GM23338 (cell line): ENCODE results near the gene COL1A2. TPM values are rescaled to one million over a fixed set of nuclear protein-coding genes. Genes with fewer than 3 reads are reported as not detected.

Source experiments
- ATAC-seq: fragments of 200-7000 bp; cut with Tn5 transposase; 3 replicates; pipeline ENCODE4 v1.9.1; 2020
- DNase-seq: peaks from one replicate; pipeline ENCODE4 v3.0.0-alpha.2; 2015; ENCODE audit warnings: low spot score
- H2AFZ ChIP-seq: fragments of 200-600 bp; sonication (generic); 2 replicates; pipeline ENCODE4 v1.8.0; 2016; ENCODE audit warnings: antibody characterized with exemption, mild to moderate bottlenecking, moderate library complexity
- H3F3A ChIP-seq: fragments of 200-600 bp; sonication (generic); replicated peaks from 2 replicates; pipeline ENCODE4 v1.8.0; 2017; ENCODE audit warnings: antibody characterized with exemption, mixed run types, low read depth
- H3K27ac ChIP-seq: fragments of 200-600 bp; sonication (generic); 2 replicates; pipeline ENCODE4 v1.6.1; 2016; ENCODE audit warnings: low read depth
- H3K27me3 ChIP-seq: fragments of 200-600 bp; sonication (generic); 2 replicates; pipeline ENCODE4 v1.8.0; 2016; ENCODE audit warnings: mild to moderate bottlenecking, mixed run types, moderate library complexity; ENCODE audit not compliant: insufficient read depth
- H3K36me3 ChIP-seq: fragments of 200-600 bp; sonication (generic); 2 replicates; pipeline ENCODE4 v1.8.0; 2016; ENCODE audit warnings: mild to moderate bottlenecking; ENCODE audit not compliant: insufficient read depth
- H3K4me1 ChIP-seq: fragments of 200-600 bp; sonication (generic); 2 replicates; pipeline ENCODE4 v1.8.0; 2016; ENCODE audit warnings: mild to moderate bottlenecking, moderate library complexity; ENCODE audit not compliant: insufficient read depth
- H3K4me2 ChIP-seq: fragments of 200-600 bp; sonication (generic); 2 replicates; pipeline ENCODE4 v1.7.1; 2017; ENCODE audit warnings: mixed run types
- H3K4me3 ChIP-seq: fragments of 200-600 bp; sonication (generic); 2 replicates; pipeline ENCODE4 v1.6.1; 2016; ENCODE audit warnings: mixed run types
- H3K79me2 ChIP-seq: fragments of 200-600 bp; sonication (generic); replicated peaks from 2 replicates; pipeline ENCODE4 v1.8.0; 2017; ENCODE audit warnings: mild to moderate bottlenecking; ENCODE audit not compliant: insufficient read depth
- H3K9me2 ChIP-seq: fragments of 200-600 bp; sonication (generic); 2 replicates; pipeline ENCODE4 v1.8.0; 2017; ENCODE audit not compliant: insufficient read depth
- H4K20me1 ChIP-seq: fragments of 200-600 bp; sonication (generic); replicated peaks from 2 replicates; pipeline ENCODE4 v1.8.0; 2017; ENCODE audit warnings: mild to moderate bottlenecking; ENCODE audit not compliant: insufficient read depth
- H3K27ac Mint-ChIP-seq: 2 replicates; pipeline ENCODE4 v1.8.0; 2020; ENCODE audit warnings: inconsistent platforms, mild to moderate bottlenecking, moderate library complexity, mixed read lengths
- H3K27me3 Mint-ChIP-seq: 3 replicates; pipeline ENCODE4 v1.8.0; 2022; ENCODE audit warnings: low read depth, mild to moderate bottlenecking, moderate library complexity, mixed read lengths, inconsistent platforms; ENCODE audit not compliant: insufficient read depth, poor library complexity
- H3K36me3 Mint-ChIP-seq: 3 replicates; pipeline ENCODE4 v1.8.0; 2021; ENCODE audit warnings: low read depth, mild to moderate bottlenecking, inconsistent platforms, moderate library complexity, mixed read lengths
- H3K4me1 Mint-ChIP-seq: 3 replicates; pipeline ENCODE4 v1.8.0; 2020; ENCODE audit warnings: mild to moderate bottlenecking, inconsistent platforms, mixed read lengths
- H3K4me3 Mint-ChIP-seq: 3 replicates; pipeline ENCODE4 v1.8.0; 2021; ENCODE audit warnings: moderate library complexity, mild to moderate bottlenecking, inconsistent platforms, mixed read lengths
- H3K9me3 Mint-ChIP-seq: 3 replicates; pipeline ENCODE4 v1.8.0; 2020; ENCODE audit warnings: moderate library complexity, mild to moderate bottlenecking, inconsistent platforms, mixed read lengths
- CTCF ChIP-seq, 2 experiments: fragments of 200-600 bp in 1 of 2; sonication (generic) in 1 of 2; conservative IDR thresholded peaks; 2 replicates each; pipeline versions ENCODE4 v1.5.1 to v1.6.1; 2016 to 2017; ENCODE audit warnings: antibody characterized with exemption in 2 of 2, low read depth in 2 of 2, mild to moderate bottlenecking in 2 of 2, moderate library complexity in 1 of 2
- EZH2 ChIP-seq: fragments of 200-600 bp; sonication (generic); IDR thresholded peaks from one replicate; pipeline ENCODE4 v1.8.0; 2017; ENCODE audit warnings: antibody characterized with exemption, mild to moderate bottlenecking, low read depth; ENCODE audit not compliant: unreplicated experiment
- JUNB ChIP-seq: IDR thresholded peaks from one replicate; pipeline ENCODE4 v1.6.1; 2016; ENCODE audit warnings: antibody characterized with exemption; ENCODE audit not compliant: unreplicated experiment
- STAT1 ChIP-seq: IDR thresholded peaks from one replicate; pipeline ENCODE4 v1.6.1; 2016; ENCODE audit warnings: antibody characterized with exemption; ENCODE audit not compliant: unreplicated experiment
- ZNF331 ChIP-seq: fragments of 250-450 bp; sonication (Bioruptor Pico); IDR thresholded peaks from 2 replicates; pipeline ENCODE4 v1.5.0; 2020; ENCODE audit warnings: low read depth, mild to moderate bottlenecking, moderate library complexity
- ZNF462 ChIP-seq: fragments of 250-450 bp; sonication (Bioruptor Pico); IDR thresholded peaks from 2 replicates; pipeline ENCODE4 v1.5.0; 2020; ENCODE audit warnings: mild to moderate bottlenecking, moderate library complexity
- polyA plus RNA-seq: library from polyadenylated mRNA; unstranded; fragments of >200 nt; fragmentation: Nextera tagmentation; extraction: Ambion mirVana; gene quantifications from 2 replicates; pipeline ENCODE4 v1.2.1, GENCODE V29; 2016
- total RNA-seq: library from RNA; depleted of rRNA; stranded (reverse); fragments of >200 nt; shearing (Covaris generic); gene quantifications from 2 replicates; pipeline ENCODE4 v1.2.3, GENCODE V29; 2014
- TF ChIP-seq, protein P1 (sequence below): IDR thresholded peaks from one replicate; pipeline ENCODE4 v1.6.1; 2018; ENCODE audit warnings: antibody characterized with exemption; ENCODE audit not compliant: unreplicated experiment

Gene COL1A2
- total and polyA plus RNA-seq, 2 experiments from 2014 or later, result 32.0 to 67.0 TPM

DNA sequence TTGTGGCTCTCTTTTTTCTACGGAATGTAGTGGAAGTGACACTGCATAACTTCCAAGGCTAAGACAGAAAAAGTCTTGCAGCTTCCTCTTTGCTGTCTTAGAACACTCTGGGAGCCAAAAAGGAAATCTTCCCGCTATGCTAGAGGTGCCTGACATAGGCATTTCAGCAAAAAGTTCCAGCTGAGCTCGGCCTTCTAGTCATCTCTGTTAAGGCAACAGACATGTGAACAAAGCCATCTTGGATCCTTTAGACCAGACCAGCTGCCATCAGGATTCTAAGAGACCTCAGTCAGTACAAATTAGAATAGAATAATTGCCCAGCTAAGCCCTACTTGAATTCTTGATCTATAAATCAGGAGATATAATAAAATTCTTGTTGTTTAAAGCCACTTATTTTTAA, 16.3 kb upstream of the COL1A2 start:
- no peak overlapping the region for H3K4me3 ChIP-seq
- H4K20me1 ChIP-seq, result no peaks in the 10 kb centered on the region
- DNase-seq, result no peak
- no peaks in the 10 kb centered on the region for H3K79me2 ChIP-seq
- no peaks in the 10 kb centered on the region for H3K36me3 Mint-ChIP-seq
- H3K4me3 Mint-ChIP-seq, result no peak overlapping the region
- H3K9me2 ChIP-seq, result no peaks in the 10 kb centered on the region
- no peak overlapping the region for H2AFZ ChIP-seq
- H3K4me1 ChIP-seq, result peaks cover 21% of the 10 kb centered on the region
- no peaks in the 10 kb centered on the region for H3K27me3 ChIP-seq
- no peak for ATAC-seq
- no peaks in the 10 kb centered on the region for H3K9me3 Mint-ChIP-seq
- no peak overlapping the region for H3K27ac ChIP-seq
- TF ChIP-seq ZNF462 (no peak), JUNB (no peak), CTCF (conservative IDR thresholded peaks at IDR 0.05; ENCODE audit: low read depth in 2 of 2) (no peak), EZH2 (no peak), STAT1 (no peak), ZNF331 (no peak)
- TF ChIP-seq, protein P1, sequence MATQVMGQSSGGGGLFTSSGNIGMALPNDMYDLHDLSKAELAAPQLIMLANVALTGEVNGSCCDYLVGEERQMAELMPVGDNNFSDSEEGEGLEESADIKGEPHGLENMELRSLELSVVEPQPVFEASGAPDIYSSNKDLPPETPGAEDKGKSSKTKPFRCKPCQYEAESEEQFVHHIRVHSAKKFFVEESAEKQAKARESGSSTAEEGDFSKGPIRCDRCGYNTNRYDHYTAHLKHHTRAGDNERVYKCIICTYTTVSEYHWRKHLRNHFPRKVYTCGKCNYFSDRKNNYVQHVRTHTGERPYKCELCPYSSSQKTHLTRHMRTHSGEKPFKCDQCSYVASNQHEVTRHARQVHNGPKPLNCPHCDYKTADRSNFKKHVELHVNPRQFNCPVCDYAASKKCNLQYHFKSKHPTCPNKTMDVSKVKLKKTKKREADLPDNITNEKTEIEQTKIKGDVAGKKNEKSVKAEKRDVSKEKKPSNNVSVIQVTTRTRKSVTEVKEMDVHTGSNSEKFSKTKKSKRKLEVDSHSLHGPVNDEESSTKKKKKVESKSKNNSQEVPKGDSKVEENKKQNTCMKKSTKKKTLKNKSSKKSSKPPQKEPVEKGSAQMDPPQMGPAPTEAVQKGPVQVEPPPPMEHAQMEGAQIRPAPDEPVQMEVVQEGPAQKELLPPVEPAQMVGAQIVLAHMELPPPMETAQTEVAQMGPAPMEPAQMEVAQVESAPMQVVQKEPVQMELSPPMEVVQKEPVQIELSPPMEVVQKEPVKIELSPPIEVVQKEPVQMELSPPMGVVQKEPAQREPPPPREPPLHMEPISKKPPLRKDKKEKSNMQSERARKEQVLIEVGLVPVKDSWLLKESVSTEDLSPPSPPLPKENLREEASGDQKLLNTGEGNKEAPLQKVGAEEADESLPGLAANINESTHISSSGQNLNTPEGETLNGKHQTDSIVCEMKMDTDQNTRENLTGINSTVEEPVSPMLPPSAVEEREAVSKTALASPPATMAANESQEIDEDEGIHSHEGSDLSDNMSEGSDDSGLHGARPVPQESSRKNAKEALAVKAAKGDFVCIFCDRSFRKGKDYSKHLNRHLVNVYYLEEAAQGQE, result no peak
- H3F3A ChIP-seq, result no peaks in the 10 kb centered on the region
- H3K27me3 Mint-ChIP-seq, result no peaks in the 10 kb centered on the region
- no peaks in the 10 kb centered on the region for H3K36me3 ChIP-seq
- H3K4me2 ChIP-seq, result no peak overlapping the region
- no peak overlapping the region for H3K27ac Mint-ChIP-seq
- H3K4me1 Mint-ChIP-seq, result peaks cover 23% of the 10 kb centered on the region
